NT2/D1 (cell line): ENCODE data around the gene HLX.

Experiments
- DNase-seq: peaks from one replicate; pipeline ENCODE4 v3.0.0-alpha.2; 2011; ENCODE audit warnings: low read depth, low spot score
- H3K27me3 ChIP-seq: 2 replicates; pipeline ENCODE4 v1.6.0; 2011; ENCODE audit warnings: mild to moderate bottlenecking; ENCODE audit not compliant: insufficient read length, insufficient read depth
- H3K36me3 ChIP-seq: 2 replicates; pipeline ENCODE4 v1.6.1; 2011; ENCODE audit warnings: mild to moderate bottlenecking, low read length, mixed read lengths; ENCODE audit not compliant: insufficient read depth, insufficient read length
- H3K4me1 ChIP-seq: 2 replicates; pipeline ENCODE4 v1.5.1; 2011; ENCODE audit not compliant: insufficient read depth, insufficient read length
- H3K4me3 ChIP-seq: 2 replicates; pipeline ENCODE4 v1.5.1; 2011; ENCODE audit warnings: low read depth; ENCODE audit not compliant: insufficient read length
- H3K9ac ChIP-seq: 2 replicates; pipeline ENCODE4 v1.6.0; 2011; ENCODE audit warnings: low read depth; ENCODE audit not compliant: insufficient read length
- H3K9me3 ChIP-seq: 2 replicates; pipeline ENCODE4 v1.5.1; 2011; ENCODE audit warnings: mild to moderate bottlenecking, low read length; ENCODE audit not compliant: insufficient read depth
- SUZ12 ChIP-seq: IDR thresholded peaks from 2 replicates; pipeline ENCODE4 v1.6.1; 2011; ENCODE audit not compliant: insufficient read length, insufficient read depth; ENCODE audit errors: extremely low read depth
- YY1 ChIP-seq: IDR thresholded peaks from 2 replicates; pipeline ENCODE4 v1.6.1; 2011; ENCODE audit not compliant: insufficient read length, insufficient read depth
- ZNF274 ChIP-seq: IDR thresholded peaks from 2 replicates; pipeline ENCODE4 v1.6.1; 2011; ENCODE audit warnings: mild to moderate bottlenecking, low read depth, low read length

HLX gene

DNA sequence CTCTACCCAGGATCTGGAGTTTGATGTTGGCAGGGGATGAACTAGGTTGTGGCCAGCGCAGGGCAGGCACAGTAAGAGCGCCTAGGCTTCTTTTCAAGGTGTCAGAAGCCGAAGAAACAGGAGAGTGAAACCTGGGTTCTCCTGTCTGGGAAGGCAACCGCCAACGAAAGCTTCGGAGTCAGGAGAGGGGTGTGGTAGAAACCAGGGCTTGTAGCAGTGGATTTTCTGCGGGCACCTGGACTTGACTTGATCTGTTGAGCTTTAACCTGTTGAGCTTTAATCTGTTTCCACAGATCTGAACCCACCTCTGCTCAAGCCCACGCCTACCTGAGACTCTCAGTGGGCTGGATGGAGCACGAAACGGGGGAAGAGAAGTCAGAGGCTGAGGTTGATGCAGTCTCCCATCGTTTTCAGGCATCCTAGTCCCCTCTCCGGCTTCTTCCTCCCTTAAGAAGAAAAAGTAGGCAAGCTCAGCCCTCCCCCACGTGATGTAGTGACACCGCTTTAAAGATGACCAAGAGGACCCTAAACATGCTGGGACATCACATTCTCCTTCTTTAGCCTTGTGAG, 9.3 kb downstream of the HLX start:
- TF ChIP-seq SUZ12 (no peak), YY1 (no peak), ZNF274 (no peak)
- H3K36me3 ChIP-seq: no peaks in the 10 kb centered on the region
- DNase-seq: no peak
- H3K4me3 ChIP-seq: no peak overlapping the region
- no peak overlapping the region for H3K9ac ChIP-seq
- peaks cover 5% of the 10 kb centered on the region for H3K4me1 ChIP-seq
- H3K9me3 ChIP-seq: peaks cover 8% of the 10 kb centered on the region; the same call in 1 of the 2 replicates
- peaks cover 67% of the 10 kb centered on the region for H3K27me3 ChIP-seq

DNA sequence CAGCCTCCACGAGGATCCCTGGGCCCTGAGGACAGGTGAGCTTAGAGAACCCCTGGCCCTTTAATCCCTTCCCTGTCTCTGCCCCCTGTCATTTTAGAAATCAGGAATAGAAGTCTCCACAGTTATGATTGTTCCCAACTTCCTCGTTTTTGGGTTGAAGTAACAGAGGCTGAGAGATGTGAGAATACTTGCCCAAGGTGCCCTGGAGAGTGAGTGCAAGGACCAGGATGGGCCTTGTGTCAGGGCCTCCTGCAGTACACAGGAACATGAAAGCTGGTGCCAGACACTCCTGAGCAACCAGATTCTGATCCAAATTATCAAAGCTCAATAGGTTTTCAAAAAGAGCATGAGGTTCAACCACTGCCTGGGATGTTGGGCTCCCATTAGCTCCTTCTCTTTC, 10.1 kb downstream of the HLX start:
- Histone ChIP-seq H3K36me3 (no peaks in the 10 kb centered on the region), H3K9me3 (peaks cover 8% of the 10 kb centered on the region; the same call in 1 of the 2 replicates), H3K4me1 (no peaks in the 10 kb centered on the region), H3K27me3 (peaks cover 58% of the 10 kb centered on the region), H3K4me3 (no peak overlapping the region), H3K9ac (no peak overlapping the region)
- DNase-seq: no peak
- TF ChIP-seq ZNF274: no peak
- no peak for TF ChIP-seq YY1
- no peak for TF ChIP-seq SUZ12

- H3K4me3 ChIP-seq: no peak overlapping the region
- H3K9me3 ChIP-seq: peaks cover 8% of the 10 kb centered on the region; the same call in 1 of the 2 replicates
- H3K36me3 ChIP-seq: no peaks in the 10 kb centered on the region
- no peak for DNase-seq
- H3K9ac ChIP-seq: no peak overlapping the region
- no peaks in the 10 kb centered on the region for H3K4me1 ChIP-seq
- TF ChIP-seq YY1: no peak
- TF ChIP-seq SUZ12: no peak
- TF ChIP-seq ZNF274: no peak
- peaks cover 53% of the 10 kb centered on the region for H3K27me3 ChIP-seq
These were observed 10.6 kb downstream of the HLX start for GRCh38 chr1:220889848-220890287.

DNA sequence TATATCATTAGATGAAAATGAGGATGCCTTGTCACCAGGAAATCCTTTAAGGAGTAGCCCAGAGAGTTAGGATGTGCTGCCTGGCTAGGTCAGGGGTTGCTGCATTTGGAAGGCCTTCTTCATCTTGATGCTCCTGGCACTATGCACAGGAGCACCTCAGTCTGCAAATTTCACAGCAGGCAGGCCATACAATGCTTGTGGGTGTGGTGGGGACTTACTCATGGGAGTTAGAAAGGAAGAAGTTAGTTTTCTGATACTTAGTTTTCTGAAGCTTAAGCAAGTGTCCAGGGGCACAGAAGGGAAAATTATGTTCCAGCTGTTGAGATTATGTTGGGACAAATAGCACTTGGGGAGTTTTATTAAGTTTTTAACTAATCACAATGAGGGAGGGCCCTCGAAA, 11.4 kb downstream of the HLX start:
- H3K9me3 ChIP-seq: peaks cover 8% of the 10 kb centered on the region; the same call in 1 of the 2 replicates
- H3K4me3 ChIP-seq: no peak overlapping the region
- no peak for TF ChIP-seq SUZ12

GRCh38 chr1:220891224-220892085, 12.2 kb downstream of the HLX start:
- Histone ChIP-seq H3K9me3 (peaks cover 8% of the 10 kb centered on the region; the same call in 1 of the 2 replicates), H3K9ac (no peak overlapping the region), H3K27me3 (peaks cover 37% of the 10 kb centered on the region), H3K4me1 (no peaks in the 10 kb centered on the region), H3K36me3 (no peaks in the 10 kb centered on the region), H3K4me3 (no peak overlapping the region)
- DNase-seq: no peak
- TF ChIP-seq SUZ12 (no peak), ZNF274 (no peak), YY1 (no peak)

More for the DNA sequence above, 11.4 kb downstream of the HLX start:
- no peaks in the 10 kb centered on the region for H3K36me3 ChIP-seq
- no peaks in the 10 kb centered on the region for H3K4me1 ChIP-seq
- no peak for DNase-seq
- H3K9ac ChIP-seq: no peak overlapping the region
- peaks cover 46% of the 10 kb centered on the region for H3K27me3 ChIP-seq

- peaks cover 31% of the 10 kb centered on the region for H3K27me3 ChIP-seq
- TF ChIP-seq ZNF274 (no peak), YY1 (no peak), SUZ12 (no peak)
- H3K36me3 ChIP-seq: no peaks in the 10 kb centered on the region
- peaks cover 8% of the 10 kb centered on the region; the same call in 1 of the 2 replicates for H3K9me3 ChIP-seq
- H3K4me1 ChIP-seq: no peaks in the 10 kb centered on the region
- H3K9ac ChIP-seq: no peak overlapping the region
- no peak overlapping the region for H3K4me3 ChIP-seq
- no peak for DNase-seq
These were observed 12.8 kb downstream of the HLX start for GRCh38 chr1:220892086-220892376.

GRCh38 chr1:220892997-220893700, 13.9 kb downstream of the HLX start:
- TF ChIP-seq SUZ12 (no peak), YY1 (no peak), ZNF274 (no peak)
- H3K9ac ChIP-seq: no peak overlapping the region
- no peaks in the 10 kb centered on the region for H3K36me3 ChIP-seq
- H3K9me3 ChIP-seq: peaks cover 8% of the 10 kb centered on the region; the same call in 1 of the 2 replicates
- no peak for DNase-seq
- peaks cover 20% of the 10 kb centered on the region for H3K27me3 ChIP-seq
- no peak overlapping the region for H3K4me3 ChIP-seq
- H3K4me1 ChIP-seq: no peaks in the 10 kb centered on the region
